A172 (cell line): ENCODE measurements around the gene PRRX1. TPM values are rescaled to one million over a fixed set of nuclear protein-coding genes. Genes with fewer than 3 reads are reported as not detected.

Experiments
- DNase-seq: peaks from one replicate; pipeline ENCODE4 v3.0.0-alpha.2; 2015; ENCODE audit warnings: low spot score
- total RNA-seq: library from RNA; depleted of rRNA; stranded (reverse); fragments of >200 nt; shearing (Covaris generic); gene quantifications from 2 replicates; pipeline ENCODE4 v1.2.3, GENCODE V29; 2014

The PRRX1 gene
- total RNA-seq, 1 experiment from 2014 or later, result 18.2 TPM

DNA sequence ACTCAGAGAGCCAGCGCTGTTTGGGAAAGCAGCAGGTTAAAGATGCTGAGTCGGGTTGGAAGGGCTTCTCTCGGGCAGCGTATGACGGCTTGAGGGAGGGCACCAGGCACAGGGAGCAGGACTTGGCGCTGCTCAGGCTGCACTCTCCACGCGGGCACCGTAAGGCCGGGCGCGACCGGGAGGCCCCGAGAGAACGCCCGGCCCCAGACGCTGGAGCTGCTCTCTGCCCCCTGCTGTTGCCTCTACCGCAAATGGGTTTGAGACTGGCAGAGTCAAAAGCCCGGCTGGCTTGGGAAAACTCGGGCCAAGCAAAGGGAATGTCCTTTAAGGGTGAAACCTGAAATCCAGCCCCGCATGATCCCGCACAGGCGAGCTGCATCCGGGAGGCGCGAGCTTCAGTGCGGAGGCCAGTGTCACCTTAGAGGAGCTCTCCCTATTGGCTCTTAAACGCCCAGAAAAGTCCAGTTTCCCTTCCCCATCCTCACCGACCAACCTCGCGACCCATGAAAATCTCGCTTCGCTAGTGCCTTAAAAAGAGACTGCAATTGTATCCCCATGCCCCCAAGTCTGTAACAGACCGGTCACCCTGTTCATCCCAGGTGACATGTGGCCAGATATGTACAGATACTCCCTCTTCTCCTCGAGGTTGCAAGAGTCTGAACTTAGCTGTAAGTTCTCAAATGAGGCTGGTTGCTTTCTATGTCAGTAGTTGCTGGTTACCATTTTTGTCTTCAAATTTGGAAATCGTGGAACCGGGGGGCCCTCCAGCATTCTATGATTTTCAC, 1.1 kb downstream of the PRRX1 start:
- peak; percentile 43 for DNase-seq

DNA sequence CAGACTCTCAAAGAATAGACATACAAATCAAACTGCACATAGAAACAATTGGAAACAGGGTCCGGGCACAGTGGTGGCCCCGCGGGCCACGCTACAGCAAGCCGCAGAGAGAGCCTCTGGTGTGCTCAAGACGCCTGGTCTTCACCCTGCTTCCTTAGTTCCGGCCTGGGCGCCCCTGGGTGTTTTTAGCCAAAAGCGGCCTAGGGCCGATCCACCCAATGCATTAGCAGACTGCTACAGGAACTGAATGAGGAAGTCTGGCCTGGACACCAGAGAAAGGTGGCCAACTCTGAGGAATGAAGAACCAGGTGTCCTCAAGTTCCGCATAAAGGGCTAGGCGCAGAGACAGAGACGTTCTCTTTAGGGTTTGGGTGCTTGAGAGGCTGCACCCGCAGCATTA, 1.7 kb downstream of the PRRX1 start:
- no peak for DNase-seq

DNA sequence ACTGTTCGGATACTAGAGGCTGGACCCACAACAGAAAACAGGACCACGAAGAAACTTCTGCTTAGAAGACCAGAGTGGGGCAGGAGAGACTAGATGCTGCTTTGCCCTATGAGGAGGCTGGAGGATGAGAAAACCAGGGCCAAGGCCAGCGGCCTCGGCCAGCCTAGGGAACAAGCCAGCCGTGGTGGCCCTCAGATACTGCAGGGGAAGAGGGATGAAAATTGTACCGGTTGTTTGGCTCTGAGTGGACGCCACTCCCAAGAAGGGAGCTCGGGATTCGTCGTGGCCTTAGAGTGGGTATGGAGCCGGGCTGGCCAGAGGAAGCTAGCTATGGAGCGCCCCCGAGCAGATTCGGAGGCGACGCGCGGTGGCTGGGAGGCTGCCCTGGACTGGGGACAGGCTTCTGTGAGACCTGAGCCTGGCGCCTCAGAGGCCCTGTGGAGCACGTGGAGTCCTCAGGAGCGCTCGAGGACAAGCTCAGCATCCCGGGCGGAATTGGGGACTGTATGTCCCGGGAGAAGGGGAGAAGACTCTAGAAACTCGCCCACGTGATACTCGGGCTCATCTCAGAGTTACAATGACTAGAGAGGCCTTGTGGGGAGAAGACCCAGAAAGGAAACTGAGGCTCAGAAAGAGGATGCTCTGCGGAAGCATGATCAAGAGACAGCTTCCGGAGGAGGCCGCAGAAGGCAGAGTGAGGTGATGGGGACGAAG, 2.8 kb downstream of the PRRX1 start:
- no peak for DNase-seq

DNA sequence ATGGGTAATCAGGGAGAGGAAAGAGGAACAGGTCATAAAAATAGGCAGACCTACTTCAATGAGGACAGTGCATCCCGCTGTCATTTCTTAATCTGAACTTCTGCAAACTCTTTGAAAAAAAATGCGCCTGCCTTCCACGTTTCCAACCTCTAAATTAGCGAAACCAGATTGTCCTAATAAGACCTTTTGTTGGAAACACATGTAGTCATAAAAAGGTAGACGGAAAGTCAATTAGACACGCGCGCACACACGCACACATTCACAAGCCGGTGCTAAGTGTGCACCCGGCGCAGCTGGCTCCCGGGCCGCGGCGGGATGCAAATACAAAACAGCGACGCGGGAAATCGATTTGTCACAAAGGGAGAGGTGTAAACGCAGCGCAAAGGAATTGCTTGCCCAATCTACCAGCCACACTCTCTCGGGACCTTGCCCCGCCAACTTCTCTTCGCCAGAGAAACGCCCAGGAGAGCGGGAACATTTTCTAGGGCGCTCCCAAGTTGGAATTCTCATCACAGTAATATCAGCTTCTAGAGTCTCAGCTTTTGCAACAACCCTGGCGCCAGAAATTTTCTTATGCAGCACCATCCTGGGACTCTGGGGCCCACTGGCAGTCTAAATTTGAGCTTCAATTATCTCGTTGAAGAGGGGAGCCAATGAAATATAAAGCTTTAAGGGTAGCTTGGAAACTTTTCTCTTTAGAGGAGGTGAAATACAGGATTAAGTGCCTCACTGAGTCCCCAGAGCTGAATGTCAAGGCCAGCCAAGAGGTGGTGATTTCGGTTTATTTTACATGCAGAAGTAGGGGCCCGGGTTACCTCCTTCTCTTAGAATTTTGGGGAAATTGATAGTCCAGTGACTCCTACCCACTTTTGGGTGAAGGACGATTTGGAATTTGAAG, 4.5 kb downstream of the PRRX1 start:
- no peak for DNase-seq

DNA sequence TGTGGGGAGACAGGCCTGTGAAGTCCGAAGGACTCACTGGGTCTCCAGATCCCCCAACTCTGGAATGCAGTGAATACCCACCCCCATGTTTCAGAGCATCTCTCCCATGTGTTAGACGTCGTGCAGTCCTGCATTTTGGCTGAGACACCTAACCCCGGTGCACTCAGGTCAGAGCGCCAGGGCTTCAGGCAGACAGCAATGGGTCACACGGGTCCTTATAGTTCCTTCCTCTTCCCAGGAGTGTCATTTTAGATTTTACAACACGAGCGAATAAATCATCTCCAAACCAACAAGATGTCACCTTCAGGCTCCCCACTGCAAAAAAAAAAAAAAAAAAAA, 5.1 kb downstream of the PRRX1 start:
- no peak for DNase-seq

DNA sequence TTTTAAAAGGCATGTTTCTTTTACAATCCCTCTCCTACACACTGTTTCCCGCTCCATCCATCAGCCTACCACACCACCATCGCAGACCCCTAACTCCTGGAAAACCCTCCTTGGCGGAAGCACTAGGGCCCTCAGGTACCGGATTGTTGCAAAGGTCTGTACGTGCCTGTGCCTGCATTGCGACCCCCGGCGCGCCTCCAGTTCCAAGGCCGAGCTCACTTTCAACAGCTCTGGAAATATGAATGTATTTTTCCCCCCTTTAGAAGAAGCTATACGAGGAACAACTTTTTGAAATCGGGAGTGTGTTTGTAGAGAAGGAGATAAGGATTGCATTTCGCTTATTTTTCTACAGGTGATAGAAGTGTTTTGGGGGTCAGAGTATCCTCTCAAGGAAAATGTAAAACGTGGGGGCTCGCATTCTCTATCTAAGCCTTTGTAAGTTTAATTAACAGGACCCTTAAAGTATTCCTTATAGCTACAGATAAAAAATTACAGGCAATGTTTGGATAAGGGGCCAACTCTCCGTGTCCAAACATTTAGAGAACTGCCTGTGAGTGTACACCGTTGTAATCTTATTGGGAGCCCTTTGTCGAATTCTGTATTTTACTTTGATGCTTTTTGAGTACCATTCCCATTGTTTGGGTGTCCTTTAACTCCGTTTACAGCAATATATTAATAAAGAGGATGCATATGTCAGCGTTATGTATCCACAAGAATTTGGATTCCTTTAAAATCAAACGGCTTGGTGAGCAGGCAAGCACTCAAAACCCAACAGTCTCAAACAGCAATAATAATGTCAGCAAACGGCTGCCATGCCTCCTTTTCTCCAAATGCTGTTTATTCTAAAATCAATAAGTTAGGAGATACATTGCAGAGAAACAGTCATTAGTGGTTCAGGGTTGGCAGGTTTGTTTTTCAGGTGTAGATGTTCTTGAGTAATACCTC, 5.9 kb downstream of the PRRX1 start:
- DNase-seq, result no peak

DNA sequence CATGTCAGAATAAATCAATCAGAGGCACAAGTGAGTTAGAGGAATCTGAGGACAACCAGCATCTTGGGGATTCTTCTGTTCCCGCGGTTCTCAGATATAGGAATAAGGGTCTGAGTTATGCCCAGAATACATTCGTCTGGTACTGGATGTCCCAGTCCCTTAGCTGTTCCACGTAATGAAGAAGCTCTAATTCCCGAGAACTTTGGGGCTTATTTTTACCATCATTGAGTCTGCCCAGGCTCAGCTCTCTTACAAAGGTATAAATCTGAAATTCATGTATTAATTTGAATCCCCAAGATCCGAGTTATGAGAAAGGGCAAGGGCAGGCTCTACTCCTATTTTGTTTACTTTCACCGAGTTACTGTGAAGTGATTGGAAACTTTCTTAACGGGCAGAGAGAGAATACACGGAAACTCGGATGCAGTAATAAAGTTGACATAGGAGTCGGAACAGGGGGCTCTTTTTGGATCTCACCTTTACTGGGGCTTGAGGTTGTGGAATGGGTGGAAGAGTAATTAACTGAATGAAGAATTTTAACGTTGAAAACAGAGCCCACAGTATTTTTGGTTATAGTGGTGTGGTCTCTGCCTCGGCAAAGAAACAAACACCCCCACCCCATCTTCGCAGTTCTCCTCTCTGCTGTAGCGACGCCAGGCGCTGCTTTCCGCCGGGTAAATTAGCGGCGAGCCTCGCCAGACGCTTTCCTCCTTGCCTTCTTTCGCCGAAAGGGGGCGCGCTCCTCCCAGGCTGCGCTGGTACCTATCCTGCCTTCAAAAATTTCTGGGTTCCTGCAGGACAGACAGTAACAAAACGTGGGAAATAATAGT, 7.1 kb downstream of the PRRX1 start:
- DNase-seq, result no peak

DNA sequence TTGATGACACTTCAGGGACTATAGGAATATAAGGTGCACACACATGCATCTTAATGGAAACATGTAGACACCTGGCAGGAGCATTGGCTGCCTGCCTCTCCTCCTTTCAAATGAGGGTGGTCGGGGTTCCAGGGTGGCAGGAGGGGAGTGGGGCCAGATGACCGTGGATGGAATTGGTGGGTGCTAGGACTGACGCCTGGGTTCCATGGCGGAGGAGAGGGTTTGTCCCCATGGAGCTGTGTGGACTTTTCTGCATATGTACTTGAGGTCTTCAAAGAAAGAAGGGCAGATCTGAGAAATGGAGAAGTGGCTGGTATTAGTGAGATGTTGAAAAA, 7.7 kb downstream of the PRRX1 start:
- no peak for DNase-seq

DNA sequence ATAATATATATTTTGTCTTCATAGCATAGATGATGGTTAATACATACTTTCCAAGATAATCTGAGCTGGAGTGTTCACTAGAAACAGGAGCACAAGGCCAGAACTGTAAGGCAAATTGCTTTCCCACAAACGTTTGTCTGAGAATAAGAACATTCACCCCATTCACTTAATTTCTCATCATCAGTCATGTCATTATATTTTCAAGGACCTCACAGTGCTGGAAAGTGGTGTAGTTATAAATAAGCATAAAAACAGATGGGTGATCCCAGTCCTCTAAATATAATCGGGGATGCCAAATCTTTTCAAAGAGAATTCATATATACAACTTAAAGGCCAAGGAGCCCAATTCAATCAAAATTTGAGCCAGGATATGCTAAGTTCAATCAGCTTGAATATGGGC, 8.4 kb downstream of the PRRX1 start:
- no peak for DNase-seq

DNA sequence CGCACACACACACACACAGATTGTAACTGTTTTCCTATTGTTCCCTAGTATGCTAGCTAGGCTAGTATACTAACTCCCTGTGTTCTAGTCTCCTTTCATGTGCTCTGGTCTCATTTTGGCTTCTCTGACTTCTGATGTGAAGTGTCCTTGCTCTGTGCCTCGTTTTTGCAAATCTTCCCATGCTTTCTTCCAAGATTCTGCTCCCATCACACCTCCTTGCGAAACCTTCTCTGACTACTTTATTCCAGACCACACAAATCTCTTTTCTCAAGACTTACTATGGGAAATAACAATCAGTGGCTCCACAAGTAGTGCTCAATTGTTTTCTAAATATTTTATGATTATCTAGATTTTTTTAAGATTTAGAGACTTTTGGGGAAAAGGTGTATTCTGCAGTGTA, 10.3 kb downstream of the PRRX1 start:
- no peak for DNase-seq

DNA sequence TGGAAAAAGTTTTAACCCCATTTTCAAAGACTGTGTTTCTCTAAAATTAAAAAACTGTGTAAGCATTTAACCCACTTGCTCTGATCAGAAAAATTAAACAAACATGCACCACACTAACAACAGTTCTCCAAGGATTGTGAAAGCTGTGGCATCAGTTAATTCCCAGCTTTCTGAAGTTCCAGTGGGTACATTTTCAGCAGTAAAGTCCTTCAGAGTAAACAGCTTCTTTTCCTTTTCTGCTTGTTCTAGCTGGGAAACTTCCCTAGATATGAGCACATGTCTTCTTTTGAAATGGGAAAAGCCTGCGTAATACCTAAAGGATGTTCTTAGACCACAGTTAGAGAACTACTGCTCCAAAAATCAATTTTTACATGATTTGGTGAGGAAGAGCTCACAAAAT, 11.1 kb downstream of the PRRX1 start:
- no peak for DNase-seq

DNA sequence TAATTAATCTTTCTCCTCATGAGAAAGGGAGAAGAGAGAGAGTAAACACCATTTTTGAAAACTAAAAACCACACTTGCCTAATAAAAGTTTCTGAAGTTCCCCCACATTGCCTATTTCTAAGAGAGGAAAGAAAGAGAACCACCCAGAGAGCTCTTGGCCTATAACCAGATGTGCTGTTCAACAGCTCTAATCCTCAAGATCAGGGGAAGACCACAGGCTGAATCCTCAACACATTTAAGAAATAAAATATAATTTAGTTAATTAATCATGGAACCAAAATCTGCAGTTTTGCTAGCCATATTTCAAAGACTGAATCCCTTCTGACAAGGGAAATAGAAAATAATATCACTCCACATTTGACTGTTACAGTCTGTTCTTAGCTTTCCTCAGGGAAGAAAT, 11.9 kb downstream of the PRRX1 start:
- DNase-seq, result no peak

DNA sequence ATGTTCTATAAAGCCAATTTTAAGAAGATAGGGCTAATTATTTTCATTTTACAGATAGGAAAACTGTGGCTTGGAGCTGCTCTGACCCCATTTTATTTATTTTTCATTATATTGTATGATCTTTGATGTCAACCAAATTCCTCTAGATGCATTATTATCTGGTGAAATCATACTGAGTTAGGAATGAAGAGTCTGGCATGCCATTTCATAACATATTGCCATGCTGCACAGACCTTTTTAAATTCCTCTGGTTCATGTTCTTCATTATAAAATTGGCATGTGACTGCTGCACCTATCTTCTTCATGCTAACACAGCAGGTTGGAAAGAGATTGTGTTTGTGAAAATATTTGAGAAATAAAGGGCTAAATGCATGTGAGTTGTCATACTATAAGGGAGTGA, 12.7 kb downstream of the PRRX1 start:
- DNase-seq, result no peak

DNA sequence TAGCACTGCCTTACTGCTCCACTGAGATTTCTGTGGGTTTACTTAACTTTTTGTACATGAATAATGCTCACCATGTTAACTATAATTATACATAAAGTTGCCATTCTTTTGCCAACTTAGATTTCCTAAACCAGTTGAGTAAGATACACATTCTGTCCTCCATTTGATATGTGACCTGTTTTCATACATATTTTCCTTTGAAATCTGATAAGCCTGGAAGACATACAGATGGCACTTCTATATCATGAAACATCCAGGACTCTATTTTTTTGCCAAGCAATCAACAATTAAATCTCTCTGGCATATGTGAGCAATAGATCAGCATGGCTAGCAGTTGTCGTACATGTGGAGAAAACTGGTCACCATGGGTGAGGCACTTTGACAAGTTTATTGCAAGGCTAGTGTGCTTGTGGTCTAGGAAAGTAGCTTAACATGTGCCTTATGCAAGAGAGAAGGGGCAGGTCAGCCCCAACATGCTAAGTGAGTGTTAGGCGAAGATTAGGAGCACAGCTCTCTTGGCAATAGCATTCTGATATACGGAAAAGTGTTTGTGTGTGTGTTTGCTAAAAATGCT, 14.2 kb downstream of the PRRX1 start:
- no peak for DNase-seq

DNA sequence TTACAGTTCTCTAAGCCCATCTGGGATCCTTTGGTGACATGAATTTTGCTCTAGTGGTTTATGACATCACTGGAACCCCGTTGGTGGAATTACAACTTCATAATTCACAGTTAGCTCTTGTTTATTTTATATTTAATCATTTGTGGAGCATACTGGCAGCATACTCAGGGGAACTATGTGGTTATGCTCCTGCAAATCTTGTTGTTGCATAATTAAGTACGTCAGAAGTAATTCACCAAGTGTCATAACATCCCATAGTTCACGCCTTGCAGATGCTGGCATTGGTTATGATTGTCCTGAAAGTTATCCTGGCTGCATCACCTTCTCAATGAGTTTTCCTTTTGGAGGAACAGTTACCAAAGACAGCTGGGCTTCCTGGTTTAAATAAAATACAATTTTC, 16.5 kb downstream of the PRRX1 start:
- no peak for DNase-seq

DNA sequence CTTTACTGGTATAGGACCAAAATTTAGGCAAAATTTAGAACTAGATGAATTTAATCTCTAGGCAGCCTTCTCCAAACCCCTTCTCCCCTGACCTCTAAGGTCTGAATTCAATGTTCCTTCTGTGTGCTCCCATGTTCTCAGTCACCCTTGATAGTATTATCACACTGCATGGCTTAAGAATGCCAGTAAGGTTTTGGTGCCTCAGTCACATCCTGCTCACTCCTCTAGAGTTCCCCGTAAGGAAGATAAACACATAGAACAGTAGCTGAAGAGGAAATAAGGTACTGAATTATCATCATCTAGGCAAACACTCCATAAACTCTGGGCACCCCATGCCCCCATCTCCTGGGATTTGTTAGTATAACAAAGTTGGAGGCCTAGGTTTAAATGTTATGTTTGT, 18.2 kb downstream of the PRRX1 start:
- DNase-seq, result no peak

DNA sequence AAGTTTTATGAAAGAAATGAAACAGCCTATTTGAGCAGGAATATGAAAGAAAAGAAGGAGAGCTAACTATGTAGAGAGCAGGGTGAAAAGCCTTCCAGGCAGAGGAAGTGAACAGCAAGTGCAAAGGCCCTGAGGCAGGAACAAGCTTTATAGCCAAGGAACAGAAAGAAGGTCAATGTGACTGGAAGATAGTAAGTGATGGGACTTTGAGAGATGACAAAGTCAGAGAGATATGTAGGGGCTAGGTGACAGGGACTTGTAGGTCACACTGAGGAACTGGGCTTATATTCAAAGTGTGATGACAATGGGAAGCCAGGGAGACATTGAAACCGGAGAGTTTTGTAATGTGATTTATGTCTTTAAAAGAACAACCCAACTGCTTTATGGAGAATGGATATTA, 18.9 kb downstream of the PRRX1 start:
- no peak for DNase-seq

DNA sequence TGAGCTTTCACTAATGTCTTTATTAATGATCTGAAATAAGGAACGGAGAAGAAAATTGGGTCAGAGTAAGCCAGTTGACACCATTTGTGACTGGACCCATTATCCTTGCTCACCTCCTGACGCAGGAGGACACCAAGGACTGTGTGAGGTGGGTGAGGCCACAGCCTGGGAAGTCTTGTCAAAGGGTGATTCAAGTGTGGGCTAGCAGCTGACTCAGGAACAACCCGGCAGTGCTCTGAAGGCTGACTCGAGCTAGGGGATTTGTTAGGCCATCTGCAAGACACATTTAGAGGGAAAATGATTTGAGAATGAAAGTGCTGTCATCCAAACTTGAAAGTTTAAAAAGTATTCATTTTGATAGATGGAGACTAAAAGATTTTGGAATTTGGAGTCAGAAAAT, 21.2 kb downstream of the PRRX1 start:
- no peak for DNase-seq

DNA sequence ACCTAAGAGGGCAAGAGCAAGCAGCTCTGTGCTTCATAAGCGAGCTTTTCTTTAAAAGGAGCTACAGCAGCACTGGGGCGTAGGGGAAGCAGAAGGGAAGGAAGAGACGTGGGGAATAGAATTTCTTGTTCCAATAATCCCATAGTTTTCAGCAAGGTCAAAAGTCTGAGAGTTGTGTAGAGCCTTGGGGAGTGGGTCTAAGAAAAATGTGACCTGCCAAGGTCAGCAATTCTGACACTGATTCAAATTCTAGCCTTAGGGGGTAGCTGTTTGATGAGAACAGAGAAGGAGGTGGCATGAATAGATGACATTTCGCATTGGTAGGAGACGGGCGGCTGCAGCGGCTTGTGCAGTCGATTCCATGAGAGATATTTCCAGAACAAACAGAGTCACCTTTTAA, 22.4 kb downstream of the PRRX1 start:
- no peak for DNase-seq

DNA sequence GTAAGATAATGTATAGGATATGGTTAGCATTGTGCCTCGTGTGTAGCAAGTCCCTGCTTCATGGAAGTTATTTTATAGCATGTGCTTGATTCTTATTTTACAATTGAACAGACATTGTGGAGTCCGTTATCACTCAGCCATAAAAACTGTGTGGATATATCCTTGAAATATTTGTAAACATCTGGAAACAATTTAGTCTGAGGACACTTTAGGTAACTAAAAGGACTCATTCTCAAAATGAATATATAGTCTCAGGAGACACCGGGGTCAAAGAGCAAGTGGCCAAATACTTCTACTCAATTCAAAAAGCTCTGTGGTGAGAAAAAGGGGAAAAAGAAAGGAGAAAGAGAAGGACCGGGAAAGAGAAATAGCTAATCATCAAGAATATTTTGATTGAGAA, 23.7 kb downstream of the PRRX1 start:
- DNase-seq, result no peak
